Mesenchymal stem cell (in vitro differentiated cells and primary cell): Measurements from ENCODE around the gene ALDH1A1.

Experiments used
- DNase-seq: peaks from one replicate; pipeline ENCODE4 v3.0.0-alpha.2; 2013
- H2AFZ ChIP-seq: one replicate; pipeline ENCODE4 v1.6.1; 2013; ENCODE audit warnings: low read depth, mild to moderate bottlenecking, control low read depth, inconsistent platforms, low read length, moderate library complexity
- H2AK5ac ChIP-seq: 2 replicates; pipeline ENCODE4 v1.6.1; 2013; ENCODE audit warnings: low read length, moderate library complexity, mild to moderate bottlenecking, inconsistent platforms; ENCODE audit not compliant: severe bottlenecking
- H2BK120ac ChIP-seq: one replicate; pipeline ENCODE4 v1.6.1; 2013; ENCODE audit warnings: low read depth, mild to moderate bottlenecking, inconsistent platforms, low read length, moderate library complexity
- H2BK12ac ChIP-seq, 2 experiments: one replicate each; pipeline ENCODE4 v1.6.1; 2013; ENCODE audit warnings: inconsistent platforms in 2 of 2, low read length in 2 of 2, mild to moderate bottlenecking in 2 of 2, moderate library complexity in 2 of 2, control low read depth in 1 of 2
- H2BK15ac ChIP-seq: one replicate; pipeline ENCODE4 v1.6.1; 2013; ENCODE audit warnings: mild to moderate bottlenecking, low read depth, inconsistent platforms; ENCODE audit not compliant: poor library complexity, severe bottlenecking
- H2BK5ac ChIP-seq: 2 replicates; pipeline ENCODE4 v1.6.1; 2013; ENCODE audit warnings: low read depth, mild to moderate bottlenecking, low read length, control low read depth, inconsistent platforms; ENCODE audit not compliant: poor library complexity, severe bottlenecking
- H3K14ac ChIP-seq, 2 experiments: one replicate each; pipeline ENCODE4 v1.6.1; 2013; ENCODE audit warnings: inconsistent platforms in 2 of 2, low read length in 2 of 2, control low read depth in 1 of 2, mild to moderate bottlenecking in 1 of 2, moderate library complexity in 1 of 2
- H3K18ac ChIP-seq, 2 experiments: one replicate each; pipeline ENCODE4 v1.6.1; 2013; ENCODE audit warnings: inconsistent platforms in 2 of 2, low read length in 2 of 2, control low read depth in 1 of 2, low read depth in 1 of 2, mild to moderate bottlenecking in 1 of 2
- H3K23ac ChIP-seq, 2 experiments: one replicate each; pipeline ENCODE4 v1.6.1; 2013; ENCODE audit warnings: inconsistent platforms in 2 of 2, low read length in 2 of 2, mild to moderate bottlenecking in 2 of 2, moderate library complexity in 2 of 2, control low read depth in 1 of 2
- H3K27ac ChIP-seq: 2 replicates; pipeline ENCODE4 v1.5.1; 2013; ENCODE audit warnings: mild to moderate bottlenecking, moderate library complexity, low read length, control low read depth, inconsistent platforms; ENCODE audit not compliant: poor library complexity, severe bottlenecking
- H3K27me3 ChIP-seq, 2 experiments: 2 replicates each; pipeline versions ENCODE4 v1.6.1 to v1.7.0; 2013; ENCODE audit warnings: low read length in 2 of 2, mild to moderate bottlenecking in 2 of 2, moderate library complexity in 2 of 2, control low read depth in 1 of 2, inconsistent platforms in 1 of 2; ENCODE audit not compliant: control insufficient read depth in 1 of 2, insufficient read depth in 1 of 2
- H3K36me3 ChIP-seq, 2 experiments: 2 replicates each; pipeline versions ENCODE4 v1.6.1 to v1.7.0; 2013; ENCODE audit warnings: low read length in 2 of 2, control low read depth in 1 of 2, inconsistent platforms in 1 of 2, low read depth in 1 of 2, mild to moderate bottlenecking in 1 of 2; ENCODE audit not compliant: insufficient read depth in 2 of 2, control insufficient read depth in 1 of 2
- H3K4ac ChIP-seq, 2 experiments: one replicate each; pipeline ENCODE4 v1.6.1; 2013; ENCODE audit warnings: inconsistent platforms in 2 of 2, low read length in 2 of 2, mild to moderate bottlenecking in 2 of 2, moderate library complexity in 2 of 2, control low read depth in 1 of 2, low read depth in 1 of 2
- H3K4me1 ChIP-seq: 2 replicates; pipeline ENCODE4 v1.6.1; 2013; ENCODE audit warnings: low read depth, low read length, control low read depth; ENCODE audit not compliant: control insufficient read depth, insufficient read depth
- H3K4me2 ChIP-seq: 2 replicates; pipeline ENCODE4 v1.6.1; 2013; ENCODE audit warnings: low read length, mild to moderate bottlenecking, inconsistent platforms; ENCODE audit not compliant: poor library complexity, severe bottlenecking
- H3K4me3 ChIP-seq, 2 experiments: 2 replicates each; pipeline versions ENCODE4 v1.5.1 to v1.7.0; 2013; ENCODE audit warnings: low read length in 2 of 2, mild to moderate bottlenecking in 2 of 2, control low read depth in 1 of 2, low read depth in 1 of 2; ENCODE audit not compliant: insufficient read depth in 1 of 2
- H3K79me1 ChIP-seq: replicated peaks from 2 replicates; pipeline ENCODE4 v1.6.1; 2013; ENCODE audit warnings: mild to moderate bottlenecking, control low read depth, low read length, inconsistent platforms; ENCODE audit not compliant: poor library complexity, severe bottlenecking
- H3K9ac ChIP-seq: 2 replicates; pipeline ENCODE4 v1.7.0; 2013; ENCODE audit warnings: mild to moderate bottlenecking, low read length, moderate library complexity
- H3K9me3 ChIP-seq: 2 replicates; pipeline ENCODE4 v1.7.0; 2013; ENCODE audit warnings: mild to moderate bottlenecking, low read length; ENCODE audit not compliant: control insufficient read depth
- H4K8ac ChIP-seq: one replicate; pipeline ENCODE4 v1.6.1; 2013; ENCODE audit warnings: inconsistent platforms, mild to moderate bottlenecking, low read length, moderate library complexity
- H4K91ac ChIP-seq: one replicate; pipeline ENCODE4 v1.6.1; 2013; ENCODE audit warnings: mild to moderate bottlenecking, low read length, inconsistent platforms
- WGBS: methylation state at CpG from one replicate; pipeline ENCODE4 v1.1.7; 2013; ENCODE audit warnings: mixed read lengths; 5-methylcytosine and 5-hydroxymethylcytosine counted together

Gene ALDH1A1

DNA sequence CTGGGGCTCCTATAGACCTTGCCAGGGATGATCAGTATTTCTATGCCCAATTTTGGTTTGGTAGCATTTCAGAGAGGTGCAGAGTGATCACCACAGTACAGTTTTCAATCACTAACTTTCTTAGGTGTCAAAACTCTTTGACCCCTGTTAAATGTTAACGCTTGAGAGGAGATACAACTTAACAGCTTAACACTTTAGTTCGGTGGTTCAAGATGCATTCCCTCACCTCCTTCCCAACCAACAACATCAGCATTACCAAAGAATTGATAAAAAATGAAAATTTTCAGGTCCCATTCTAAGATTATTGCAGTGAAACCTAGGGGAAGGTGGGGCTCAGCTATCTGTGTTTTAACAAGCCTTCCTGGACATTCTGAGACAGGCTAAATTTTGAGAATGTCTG, 16.2 kb downstream of the ALDH1A1 start:
- no peak overlapping the region for H2AFZ ChIP-seq
- 73% methylated on average over 2 of the region's 2 CpGs for WGBS
- no peak overlapping the region for H3K27ac ChIP-seq
- H2BK5ac ChIP-seq: no peak overlapping the region
- no peaks in the 10 kb centered on the region for H3K79me1 ChIP-seq
- H2BK12ac ChIP-seq: no peak overlapping the region
- no peak overlapping the region for H3K18ac ChIP-seq
- no peak overlapping the region for H2BK120ac ChIP-seq
- H3K36me3 ChIP-seq: no peaks in the 10 kb centered on the region
- H3K9ac ChIP-seq: no peak overlapping the region
- no peak overlapping the region for H3K14ac ChIP-seq
- H3K9me3 ChIP-seq: no peaks in the 10 kb centered on the region
- H2AK5ac ChIP-seq: no peak overlapping the region
- no peak overlapping the region for H3K4me2 ChIP-seq
- H3K23ac ChIP-seq: no peak overlapping the region
- no peak overlapping the region for H2BK15ac ChIP-seq
- no peak for DNase-seq
- H3K27me3 ChIP-seq: no peaks in the 10 kb centered on the region
- no peak overlapping the region for H4K91ac ChIP-seq
- no peak overlapping the region for H3K4me3 ChIP-seq
- H3K4ac ChIP-seq: no peak overlapping the region
- no peaks in the 10 kb centered on the region for H3K4me1 ChIP-seq
- H4K8ac ChIP-seq: no peak overlapping the region

DNA sequence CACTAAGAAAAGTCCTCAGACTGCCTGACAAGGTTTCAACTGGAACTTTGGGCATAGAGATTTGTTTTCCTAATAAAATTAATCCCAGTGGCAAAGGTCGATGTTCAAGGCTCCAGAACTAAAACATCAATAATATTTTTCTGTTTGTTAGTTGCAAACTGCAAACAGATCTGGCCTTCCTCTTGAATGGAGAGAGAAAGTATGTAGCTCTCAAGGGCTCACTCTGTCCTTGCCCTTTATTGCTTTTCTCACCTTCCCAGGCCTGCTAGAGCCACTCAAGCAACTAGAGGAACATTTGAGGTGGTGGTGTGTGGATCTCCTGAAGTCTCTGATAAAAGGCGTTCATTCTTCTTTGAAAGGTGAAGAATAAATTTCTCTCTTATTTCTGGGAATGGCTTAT, 16.6 kb downstream of the ALDH1A1 start:
- H3K9ac ChIP-seq: no peak overlapping the region
- no peak overlapping the region for H4K91ac ChIP-seq
- no peak overlapping the region for H4K8ac ChIP-seq
- H3K4me2 ChIP-seq: no peak overlapping the region
- H2BK5ac ChIP-seq: peak overlapping the region; percentile 26
- H3K4me3 ChIP-seq: no peak overlapping the region
- no peak overlapping the region for H2AK5ac ChIP-seq
- no peaks in the 10 kb centered on the region for H3K4me1 ChIP-seq
- no peaks in the 10 kb centered on the region for H3K27me3 ChIP-seq
- H2BK120ac ChIP-seq: no peak overlapping the region
- H3K4ac ChIP-seq: no peak overlapping the region
- DNase-seq: no peak
- no peak overlapping the region for H2AFZ ChIP-seq
- H2BK12ac ChIP-seq: no peak overlapping the region
- no peak overlapping the region for H3K18ac ChIP-seq
- 75% methylated on average over 1 of the region's 2 CpGs for WGBS
- H3K9me3 ChIP-seq: no peaks in the 10 kb centered on the region
- no peaks in the 10 kb centered on the region for H3K36me3 ChIP-seq
- H3K14ac ChIP-seq: no peak overlapping the region
- no peaks in the 10 kb centered on the region for H3K79me1 ChIP-seq
- H3K23ac ChIP-seq: no peak overlapping the region
- no peak overlapping the region for H2BK15ac ChIP-seq
- H3K27ac ChIP-seq: no peak overlapping the region

DNA sequence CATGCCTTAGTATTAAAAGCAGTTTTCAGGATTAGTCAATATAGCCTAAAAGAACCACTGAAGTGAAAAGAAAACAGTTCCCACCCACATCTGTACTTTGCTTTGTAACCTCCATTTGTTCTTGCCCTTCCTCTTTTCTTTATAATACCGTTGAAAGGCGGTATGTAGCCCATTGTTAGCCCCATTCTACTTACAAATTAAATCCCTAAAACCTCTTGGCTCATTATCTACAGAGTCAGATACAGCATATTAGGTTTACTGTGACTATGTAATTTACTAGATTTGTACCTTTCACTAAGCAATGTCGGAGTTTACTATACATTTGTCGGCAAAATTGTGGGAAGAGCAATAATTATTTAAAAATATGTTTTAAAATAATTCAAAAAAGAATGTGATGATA, 17.3 kb downstream of the ALDH1A1 start:
- H2BK120ac ChIP-seq: no peak overlapping the region
- DNase-seq: no peak

DNA sequence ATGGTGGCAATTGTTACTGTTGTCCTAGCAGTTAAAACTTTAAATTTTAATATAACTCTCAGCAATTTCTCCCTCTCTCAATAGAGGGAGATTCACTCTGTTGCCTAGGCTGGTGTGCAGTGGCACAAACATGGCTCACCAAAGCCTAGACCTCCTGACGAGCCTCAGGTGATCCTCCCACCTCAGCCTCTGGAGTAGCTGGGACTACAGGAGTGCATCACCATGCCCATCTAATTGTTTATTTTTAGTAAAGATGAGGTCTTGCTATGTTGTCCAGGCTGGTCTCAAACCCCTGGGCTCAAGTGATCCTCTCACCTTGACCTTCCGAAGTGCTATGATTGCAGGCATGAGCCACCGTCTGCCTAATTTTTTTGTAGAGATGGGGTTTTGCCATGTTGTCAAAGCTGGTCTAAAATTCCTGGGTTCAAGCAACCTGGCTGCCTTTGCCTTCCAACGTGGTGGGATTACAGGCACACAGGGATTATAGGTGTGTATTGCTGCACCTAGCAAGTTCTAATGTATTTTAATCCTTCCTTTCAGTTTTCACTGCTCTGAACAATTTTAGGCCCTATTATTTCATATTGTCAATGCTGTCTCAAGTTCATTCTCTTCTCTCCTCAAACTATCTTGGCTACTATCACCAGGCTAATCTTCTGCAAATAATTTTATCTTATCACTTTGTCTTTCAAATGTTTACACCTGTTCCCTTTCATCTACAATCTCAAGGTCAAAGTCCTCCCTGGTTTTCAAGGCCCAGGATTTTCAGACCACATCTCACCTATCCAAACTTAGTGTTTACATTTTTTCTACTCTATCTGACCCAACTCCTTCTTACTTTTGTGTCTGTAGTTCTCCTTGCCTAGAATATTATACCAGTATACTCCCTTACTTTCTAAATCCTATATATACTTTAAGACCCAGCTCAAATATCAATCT, 18.9 kb downstream of the ALDH1A1 start:
- Histone ChIP-seq H3K18ac (no peak overlapping the region), H2AFZ (no peak overlapping the region), H2BK12ac (no peak overlapping the region), H3K36me3 (no peaks in the 10 kb centered on the region), H3K4me1 (no peaks in the 10 kb centered on the region), H2BK120ac (no peak overlapping the region), H3K9ac (no peak overlapping the region), H2BK5ac (no peak overlapping the region), H3K79me1 (no peaks in the 10 kb centered on the region), H3K4me2 (no peak overlapping the region), H3K4me3 (no peak overlapping the region), H2BK15ac (no peak overlapping the region), H3K4ac (no peak overlapping the region), H4K91ac (no peak overlapping the region), H3K14ac (no peak overlapping the region), H3K23ac (no peak overlapping the region), H3K27ac (no peak overlapping the region), H4K8ac (no peak overlapping the region), H2AK5ac (no peak overlapping the region), H3K27me3 (no peaks in the 10 kb centered on the region), H3K9me3 (no peaks in the 10 kb centered on the region)
- no peak for DNase-seq
- 100% methylated on average over 3 of the region's 4 CpGs for WGBS

More for the DNA sequence above, 17.3 kb downstream of the ALDH1A1 start:
- Histone ChIP-seq H3K4ac (no peak overlapping the region), H2BK5ac (no peak overlapping the region), H4K91ac (no peak overlapping the region), H3K4me2 (no peak overlapping the region), H3K23ac (no peak overlapping the region), H3K36me3 (no peaks in the 10 kb centered on the region), H3K79me1 (no peaks in the 10 kb centered on the region), H3K4me1 (no peaks in the 10 kb centered on the region), H3K4me3 (no peak overlapping the region), H3K27ac (no peak overlapping the region), H2AK5ac (no peak overlapping the region), H3K9ac (no peak overlapping the region), H3K14ac (no peak overlapping the region), H2BK12ac (no peak overlapping the region), H4K8ac (no peak overlapping the region), H2BK15ac (no peak overlapping the region), H2AFZ (no peak overlapping the region), H3K18ac (no peak overlapping the region), H3K27me3 (no peaks in the 10 kb centered on the region), H3K9me3 (no peaks in the 10 kb centered on the region)
- WGBS: 92% methylated on average over 2 of the region's 4 CpGs
